Measurements from ENCODE around the gene PTPRK.

DNA sequence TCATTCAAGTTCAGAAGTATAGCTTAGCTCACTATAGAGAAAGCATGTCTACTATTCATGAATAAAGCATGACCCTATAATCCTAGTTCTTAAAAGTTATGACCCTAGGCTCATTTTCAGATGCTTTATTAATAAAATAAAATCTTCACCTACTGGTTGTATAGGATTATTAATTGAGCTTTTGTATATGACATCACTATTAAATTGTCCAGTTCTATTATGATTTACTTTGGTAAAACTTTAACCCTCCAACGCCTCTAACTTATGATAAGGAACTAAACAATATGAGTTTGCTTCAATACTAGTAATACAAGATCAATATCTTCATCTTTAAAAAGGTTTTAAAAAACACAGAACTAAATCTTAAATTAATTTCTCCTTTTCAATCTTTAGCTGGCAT is 356.1 kb downstream of the PTPRK start:
- TF ChIP-seq EP300 (IDR thresholded peaks at IDR 0.05; ENCODE audit: borderline replicate concordance) (no peak), RAD21 (IDR thresholded peaks at IDR 0.05; ENCODE audit: low read depth) (no peak)
- TF ChIP-seq, protein P1, sequence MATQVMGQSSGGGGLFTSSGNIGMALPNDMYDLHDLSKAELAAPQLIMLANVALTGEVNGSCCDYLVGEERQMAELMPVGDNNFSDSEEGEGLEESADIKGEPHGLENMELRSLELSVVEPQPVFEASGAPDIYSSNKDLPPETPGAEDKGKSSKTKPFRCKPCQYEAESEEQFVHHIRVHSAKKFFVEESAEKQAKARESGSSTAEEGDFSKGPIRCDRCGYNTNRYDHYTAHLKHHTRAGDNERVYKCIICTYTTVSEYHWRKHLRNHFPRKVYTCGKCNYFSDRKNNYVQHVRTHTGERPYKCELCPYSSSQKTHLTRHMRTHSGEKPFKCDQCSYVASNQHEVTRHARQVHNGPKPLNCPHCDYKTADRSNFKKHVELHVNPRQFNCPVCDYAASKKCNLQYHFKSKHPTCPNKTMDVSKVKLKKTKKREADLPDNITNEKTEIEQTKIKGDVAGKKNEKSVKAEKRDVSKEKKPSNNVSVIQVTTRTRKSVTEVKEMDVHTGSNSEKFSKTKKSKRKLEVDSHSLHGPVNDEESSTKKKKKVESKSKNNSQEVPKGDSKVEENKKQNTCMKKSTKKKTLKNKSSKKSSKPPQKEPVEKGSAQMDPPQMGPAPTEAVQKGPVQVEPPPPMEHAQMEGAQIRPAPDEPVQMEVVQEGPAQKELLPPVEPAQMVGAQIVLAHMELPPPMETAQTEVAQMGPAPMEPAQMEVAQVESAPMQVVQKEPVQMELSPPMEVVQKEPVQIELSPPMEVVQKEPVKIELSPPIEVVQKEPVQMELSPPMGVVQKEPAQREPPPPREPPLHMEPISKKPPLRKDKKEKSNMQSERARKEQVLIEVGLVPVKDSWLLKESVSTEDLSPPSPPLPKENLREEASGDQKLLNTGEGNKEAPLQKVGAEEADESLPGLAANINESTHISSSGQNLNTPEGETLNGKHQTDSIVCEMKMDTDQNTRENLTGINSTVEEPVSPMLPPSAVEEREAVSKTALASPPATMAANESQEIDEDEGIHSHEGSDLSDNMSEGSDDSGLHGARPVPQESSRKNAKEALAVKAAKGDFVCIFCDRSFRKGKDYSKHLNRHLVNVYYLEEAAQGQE (IDR thresholded peaks at IDR 0.05; ENCODE audit: low read depth) = no peak

Measured in Ishikawa (cell line).